Stimulated activated CD4-positive, alpha-beta T cell treated with anti-CD3 and anti-CD28 coated beads, Interleukin-4, amount 100 ng/mL, for 48 hours (primary cell): Measurements from ENCODE around the gene CDK4.

ENCODE experiments used
- DNase-seq, 2 donors: peaks; one replicate each; pipeline ENCODE4 v3.0.0-alpha.2; 2020; ENCODE audit warnings: low read depth in 2 of 2

CDK4 gene

DNA sequence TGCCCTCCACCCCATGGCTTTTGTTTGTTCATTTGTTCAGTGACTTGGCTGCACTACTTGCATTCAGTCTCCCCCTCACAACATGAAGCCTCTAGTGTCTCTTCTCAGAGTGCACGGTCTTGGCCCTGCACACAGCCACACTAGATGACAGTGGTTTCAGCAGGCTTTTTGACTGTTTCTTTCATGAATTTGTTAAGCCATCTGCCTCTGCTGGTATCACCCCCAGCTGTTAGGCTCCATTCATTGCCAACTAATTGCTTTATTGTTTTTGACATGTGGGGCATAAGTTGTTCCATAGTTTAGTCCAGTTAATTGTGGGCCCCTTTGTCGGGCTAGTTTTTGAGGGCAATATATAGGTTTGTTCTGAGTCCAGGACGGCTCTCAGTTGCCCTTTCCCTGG lies 39.4 kb downstream of the CDK4 start:
- DNase-seq = no peak

DNA sequence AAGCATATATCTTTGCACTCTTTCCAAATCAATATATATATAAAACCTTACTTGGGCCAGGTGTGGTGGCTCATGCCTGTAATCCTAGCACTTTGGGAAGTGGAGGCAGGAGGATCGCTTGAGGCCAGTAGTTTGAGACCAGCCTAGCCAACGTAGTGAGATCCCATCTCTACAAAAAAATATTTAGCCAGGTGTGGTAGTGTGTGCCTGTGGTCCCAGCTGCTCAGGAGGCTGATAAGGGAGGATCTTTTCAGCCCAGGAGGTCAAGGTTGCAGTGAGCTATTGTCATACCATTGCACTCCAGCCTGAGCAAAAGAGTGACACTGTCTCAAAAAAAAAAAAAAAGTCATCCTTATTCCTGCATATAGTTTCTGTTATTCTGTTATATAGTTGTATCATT lies 43.8 kb downstream of the CDK4 start:
- no peak for DNase-seq

DNA sequence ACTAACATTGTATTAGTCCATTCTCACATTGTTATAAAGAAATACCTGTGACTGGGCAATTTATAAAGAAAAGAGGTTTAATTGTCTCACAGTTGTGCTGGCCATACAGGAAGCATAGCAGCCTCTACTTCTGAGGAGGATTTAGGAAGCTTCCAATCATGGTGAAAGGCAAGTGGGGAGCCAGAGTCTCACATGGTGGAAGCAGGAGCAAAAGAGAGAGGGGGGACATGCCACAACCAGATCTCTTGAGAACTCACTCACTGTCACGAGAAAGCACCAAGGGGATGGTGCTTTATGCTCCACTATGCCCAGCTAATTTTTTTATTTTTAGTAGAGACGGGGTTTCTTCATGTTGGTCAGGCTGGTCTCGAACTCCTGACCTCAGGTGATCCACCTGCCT lies 44.9 kb downstream of the CDK4 start:
- no peak for DNase-seq

DNA sequence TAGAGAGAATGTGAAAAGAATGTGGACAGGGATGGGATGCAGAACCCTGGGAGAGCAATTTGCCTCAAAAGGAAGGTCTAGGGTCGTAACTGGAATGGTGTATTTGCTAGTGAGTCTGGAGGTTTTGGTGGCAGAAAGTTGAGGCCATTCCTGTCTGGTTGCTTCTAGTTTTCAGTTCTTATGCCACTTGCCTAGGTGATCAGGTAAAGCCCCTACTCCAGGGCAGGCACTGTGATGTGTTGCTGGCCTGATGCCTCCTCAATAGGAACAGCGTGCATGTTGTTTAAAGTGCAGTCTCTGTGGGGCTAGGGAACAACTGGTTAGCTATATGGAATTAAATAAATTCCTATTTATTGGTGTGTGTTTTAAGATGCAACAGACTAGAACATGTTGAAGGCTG lies 51.8 kb downstream of the CDK4 start:
- no peak for DNase-seq

DNA sequence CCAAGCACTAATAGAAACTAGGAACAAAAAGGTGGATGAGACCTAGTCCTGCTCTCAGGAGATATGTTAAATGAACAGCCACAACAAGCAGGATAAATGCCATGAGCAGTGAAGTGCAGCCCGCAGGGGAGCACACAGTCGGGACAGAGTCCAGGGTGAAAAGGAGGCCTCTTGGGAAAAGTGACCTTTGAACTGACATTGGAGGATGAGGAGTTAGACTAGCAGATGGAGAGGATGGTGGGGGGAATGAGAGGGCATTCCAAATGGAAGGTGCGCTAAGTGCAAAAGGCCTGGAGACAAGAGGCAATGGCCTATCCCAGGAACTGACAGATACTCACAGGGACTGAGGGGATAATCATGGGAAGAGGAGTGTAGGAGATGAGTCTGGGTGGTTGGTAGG lies 53.7 kb downstream of the CDK4 start:
- no peak for DNase-seq
